ENCODE measurements around the gene PIK3CB. TPM values are rescaled to one million over a fixed set of nuclear protein-coding genes. Genes with fewer than 3 reads are reported as not detected.
A peak's percentile ranks its signal among the peaks of the same experiment; 100 is the strongest.
"Not testable (repeated sequence)": the region's sequence is repeated elsewhere in the genome, so short reads cannot be mapped to it uniquely, and the experiment has no call there.

The PIK3CB gene
- total RNA-seq, 1 donor from 2014 or later, result 44.6 TPM

- Histone ChIP-seq H3K36me3 (peaks cover 6% of the 10 kb centered on the region), H3K9me3 (no peaks in the 10 kb centered on the region), H3K4me1 (no peaks in the 10 kb centered on the region), H3K27me3 (ENCODE audit: low read depth) (no peaks in the 10 kb centered on the region), H3K4me3 (no peak overlapping the region), H3K27ac (no peak overlapping the region)
- ATAC-seq, result no peak
- no peak for DNase-seq
- no peak for TF ChIP-seq CTCF (IDR thresholded peaks at IDR 0.05)
- intact Hi-C loops (cut with DNase I), result no loop called here
Measured at GRCh38 chr3:138624518-138624917, 210.2 kb downstream of the PIK3CB start.

- no peak for ATAC-seq
- DNase-seq, result no peak
- Histone ChIP-seq H3K4me3 (no peak overlapping the region), H3K27ac (no peak overlapping the region), H3K9me3 (no peaks in the 10 kb centered on the region), H3K4me1 (no peaks in the 10 kb centered on the region), H3K36me3 (no peaks in the 10 kb centered on the region), H3K27me3 (ENCODE audit: low read depth) (no peaks in the 10 kb centered on the region)
- no peak for TF ChIP-seq CTCF (IDR thresholded peaks at IDR 0.05)
- intact Hi-C loops (cut with DNase I), result no loop called here
Measured at GRCh38 chr3:138620431-138620830, 214.3 kb downstream of the PIK3CB start.

GRCh38 chr3:138615462-138615861 is 219.3 kb downstream of the PIK3CB start:
- H3K9me3 ChIP-seq, result no peaks in the 10 kb centered on the region
- no peaks in the 10 kb centered on the region for H3K4me1 ChIP-seq
- intact Hi-C loops (cut with DNase I), result no loop called here
- no peak for DNase-seq
- TF ChIP-seq CTCF (IDR thresholded peaks at IDR 0.05), result no peak
- no peaks in the 10 kb centered on the region for H3K27me3 ChIP-seq (ENCODE audit: low read depth)
- no peak for ATAC-seq
- no peak overlapping the region for H3K4me3 ChIP-seq
- no peak overlapping the region for H3K27ac ChIP-seq
- no peaks in the 10 kb centered on the region for H3K36me3 ChIP-seq

- peak overlapping the region; percentile 98 for H3K27ac ChIP-seq
Measured at GRCh38 chr3:138609898-138610266, 224.8 kb downstream of the PIK3CB start.

GRCh38 chr3:138608322-138609135 is 226.2 kb downstream of the PIK3CB start, which contains the start of gene FAIM:
FAIM (plus strand) TSS chr3:138608771; CDS start chr3:138619727, 10,956 bp downstream.
- H3K4me1 ChIP-seq, result peaks cover 14% of the 10 kb centered on the region
- H3K9me3 ChIP-seq, result no peaks in the 10 kb centered on the region
- DNase-seq, result peak; percentile 84
- no peaks in the 10 kb centered on the region for H3K36me3 ChIP-seq
- intact Hi-C loops (cut with DNase I), result no loop called here
- peak within 1 kb of the TSS; percentile 98 for H3K27ac ChIP-seq
- TF ChIP-seq CTCF (IDR thresholded peaks at IDR 0.05), result no peak
- peak; percentile 88 to 91 for ATAC-seq
- no peaks in the 10 kb centered on the region for H3K27me3 ChIP-seq (ENCODE audit: low read depth)
- H3K4me3 ChIP-seq, result peak within 1 kb of the TSS; percentile 74

More at GRCh38 chr3:138609898-138610266, 224.8 kb downstream of the PIK3CB start:
- Histone ChIP-seq H3K9me3 (no peaks in the 10 kb centered on the region), H3K4me3 (peak overlapping the region; percentile 74), H3K36me3 (no peaks in the 10 kb centered on the region), H3K4me1 (peaks cover 14% of the 10 kb centered on the region), H3K27me3 (ENCODE audit: low read depth) (no peaks in the 10 kb centered on the region)
- no peak for TF ChIP-seq CTCF (IDR thresholded peaks at IDR 0.05)
- intact Hi-C loops (cut with DNase I), result no loop called here
- no peak for ATAC-seq
- DNase-seq, result no peak

- H3K4me3 ChIP-seq; H3K4me1 ChIP-seq; H3K27me3 ChIP-seq (ENCODE audit: low read depth); ATAC-seq; intact Hi-C loops (cut with DNase I); H3K27ac ChIP-seq; H3K36me3 ChIP-seq; H3K9me3 ChIP-seq; DNase-seq: not testable (repeated sequence)
Measured at GRCh38 chr3:138604106-138604595, 230.6 kb downstream of the PIK3CB start.

Data from lower lobe of right lung (tissue), 2 donors.